ENCODE results near the gene NAV3. TPM values are rescaled to one million over a fixed set of nuclear protein-coding genes. Genes with fewer than 3 reads are reported as not detected.

Gene NAV3
- total RNA-seq, 1 experiment from 2014 or later, result 3.4 TPM

DNA sequence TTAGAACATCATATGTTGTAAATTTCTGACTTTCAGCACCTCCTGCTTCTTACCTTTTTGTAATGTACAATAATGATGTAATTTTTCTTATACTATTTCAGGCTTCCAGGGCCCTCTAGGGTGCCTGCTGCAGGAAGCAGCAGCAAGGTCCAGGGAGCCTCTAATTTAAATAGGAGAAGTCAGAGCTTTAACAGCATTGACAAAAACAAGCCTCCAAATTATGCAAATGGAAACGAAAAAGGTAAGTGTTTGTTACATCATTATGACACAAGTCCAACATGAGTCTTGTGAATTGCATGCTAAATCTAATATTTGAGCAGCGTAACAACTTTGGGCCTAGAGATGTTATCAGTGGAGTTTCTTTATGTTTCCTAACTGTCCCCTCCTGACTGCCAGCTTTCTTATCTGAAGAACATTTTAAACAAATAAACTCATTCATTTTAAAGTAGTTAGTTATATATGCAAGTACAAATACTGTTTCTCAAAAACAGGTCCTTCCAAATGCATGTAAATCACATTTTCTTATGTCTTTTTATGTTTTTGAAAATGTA is 167.6 kb downstream of the NAV3 start:
- H3K27me3 ChIP-seq (ENCODE audit: low read length), result no peaks in the 10 kb centered on the region
- no peaks in the 10 kb centered on the region for H3K9me2 ChIP-seq (replicated peaks; ENCODE audit: insufficient read depth, low read length)
- DNase-seq, result peak; percentile 75
- H3K36me3 ChIP-seq (ENCODE audit: insufficient read depth, low read length), result no peaks in the 10 kb centered on the region
- peak overlapping the region; percentile 85 for H3K27ac ChIP-seq (ENCODE audit: low read length)
- 0 out of 2 replicates have a peak overlapping the region, but pooled peaks have one; percentile 6 for H3K9ac ChIP-seq (ENCODE audit: low read length)
- 0 out of 2 replicates have a peak overlapping the region, but pooled peaks have one; percentile 0 for H3K4me3 ChIP-seq (ENCODE audit: low read length)
- H2AFZ ChIP-seq (ENCODE audit: low read length), result peak overlapping the region; percentile 95
- peaks cover 35% of the 10 kb centered on the region for H3K4me1 ChIP-seq (ENCODE audit: low read length)
- H4K20me1 ChIP-seq (ENCODE audit: insufficient read depth, low read depth, low read length), result no peaks in the 10 kb centered on the region
- H3K79me2 ChIP-seq (ENCODE audit: low read length), result no peaks in the 10 kb centered on the region
- H3K4me2 ChIP-seq (ENCODE audit: low read depth, low read length, poor library complexity, severe bottlenecking), result peak overlapping the region; percentile 63
- H3K9me3 ChIP-seq (ENCODE audit: low read length), result no peaks in the 10 kb centered on the region

DNA sequence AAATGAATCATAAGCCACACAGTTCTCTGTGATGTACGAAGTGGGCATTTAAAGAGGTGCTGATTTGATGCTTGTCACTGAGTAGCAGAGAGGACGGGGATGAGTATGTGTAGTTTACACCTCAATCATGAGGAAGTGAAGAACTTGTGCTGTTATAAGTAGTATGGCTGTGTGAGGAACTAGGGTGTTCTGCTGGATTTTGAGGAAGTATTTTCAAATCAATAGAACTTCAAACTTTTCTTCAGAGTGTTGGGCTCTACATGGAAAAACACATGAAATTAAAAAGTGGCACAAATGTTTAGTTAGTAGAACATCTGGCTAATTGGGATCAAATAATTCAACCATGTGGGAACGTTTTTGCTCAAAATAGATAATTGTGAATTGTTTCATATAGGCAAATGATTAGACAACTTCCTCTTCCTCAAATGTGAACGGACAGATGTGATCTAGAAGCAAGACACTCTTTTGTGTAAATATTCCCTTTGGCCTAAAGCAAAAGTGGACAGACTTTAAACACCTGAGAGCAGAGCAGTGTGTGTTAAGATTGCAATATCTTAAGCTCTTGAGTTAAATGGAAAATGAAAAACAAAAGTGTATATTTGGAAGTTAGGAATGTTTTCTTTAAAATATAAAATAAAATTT is 168.5 kb downstream of the NAV3 start:
- no peaks in the 10 kb centered on the region for H3K9me3 ChIP-seq (ENCODE audit: low read length)
- peak overlapping the region; percentile 63 for H3K4me2 ChIP-seq (ENCODE audit: low read depth, low read length, poor library complexity, severe bottlenecking)
- no peaks in the 10 kb centered on the region for H4K20me1 ChIP-seq (ENCODE audit: insufficient read depth, low read depth, low read length)
- peak overlapping the region; percentile 85 for H3K27ac ChIP-seq (ENCODE audit: low read length)
- H3K4me1 ChIP-seq (ENCODE audit: low read length), result peaks cover 35% of the 10 kb centered on the region
- H2AFZ ChIP-seq (ENCODE audit: low read length), result peak overlapping the region; percentile 95
- no peaks in the 10 kb centered on the region for H3K9me2 ChIP-seq (replicated peaks; ENCODE audit: insufficient read depth, low read length)
- DNase-seq, result peak; percentile 86
- no peaks in the 10 kb centered on the region for H3K27me3 ChIP-seq (ENCODE audit: low read length)
- H3K79me2 ChIP-seq (ENCODE audit: low read length), result no peaks in the 10 kb centered on the region
- H3K36me3 ChIP-seq (ENCODE audit: insufficient read depth, low read length), result no peaks in the 10 kb centered on the region
- peak overlapping the region; percentile 6 for H3K9ac ChIP-seq (ENCODE audit: low read length)
- peak overlapping the region; percentile 0; the same call in 1 of the 2 replicates for H3K4me3 ChIP-seq (ENCODE audit: low read length)

DNA sequence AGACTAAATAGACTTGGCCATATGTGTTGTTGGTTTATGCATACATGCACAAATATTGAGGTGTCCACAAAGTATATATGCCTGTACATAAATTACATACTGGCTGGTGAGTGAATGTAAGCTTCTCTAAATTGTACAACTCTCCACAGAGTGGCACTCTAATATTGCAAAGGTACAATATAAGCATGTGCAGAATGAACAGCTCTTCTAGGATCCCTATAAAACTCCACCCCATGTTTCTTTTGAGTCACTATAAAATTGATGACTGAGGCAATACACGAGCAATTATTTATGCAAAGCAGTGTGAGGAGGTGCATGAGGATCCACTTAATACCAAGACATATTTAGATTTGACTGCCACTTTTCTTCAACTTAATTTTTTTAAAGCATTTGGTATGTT is 172.2 kb downstream of the NAV3 start:
- H3K9me3 ChIP-seq (ENCODE audit: low read length), result no peaks in the 10 kb centered on the region
- H3K27ac ChIP-seq (ENCODE audit: low read length), result no peak overlapping the region
- DNase-seq, result no peak
- no peaks in the 10 kb centered on the region for H3K36me3 ChIP-seq (ENCODE audit: insufficient read depth, low read length)
- H3K27me3 ChIP-seq (ENCODE audit: low read length), result no peaks in the 10 kb centered on the region
- H3K4me1 ChIP-seq (ENCODE audit: low read length), result peaks cover 22% of the 10 kb centered on the region
- no peak overlapping the region for H2AFZ ChIP-seq (ENCODE audit: low read length)
- H3K79me2 ChIP-seq (ENCODE audit: low read length), result no peaks in the 10 kb centered on the region
- H4K20me1 ChIP-seq (ENCODE audit: insufficient read depth, low read depth, low read length), result no peaks in the 10 kb centered on the region
- H3K9ac ChIP-seq (ENCODE audit: low read length), result no peak overlapping the region
- H3K4me2 ChIP-seq (ENCODE audit: low read depth, low read length, poor library complexity, severe bottlenecking), result no peak overlapping the region
- no peak overlapping the region for H3K4me3 ChIP-seq (ENCODE audit: low read length)
- no peaks in the 10 kb centered on the region for H3K9me2 ChIP-seq (replicated peaks; ENCODE audit: insufficient read depth, low read length)

DNA sequence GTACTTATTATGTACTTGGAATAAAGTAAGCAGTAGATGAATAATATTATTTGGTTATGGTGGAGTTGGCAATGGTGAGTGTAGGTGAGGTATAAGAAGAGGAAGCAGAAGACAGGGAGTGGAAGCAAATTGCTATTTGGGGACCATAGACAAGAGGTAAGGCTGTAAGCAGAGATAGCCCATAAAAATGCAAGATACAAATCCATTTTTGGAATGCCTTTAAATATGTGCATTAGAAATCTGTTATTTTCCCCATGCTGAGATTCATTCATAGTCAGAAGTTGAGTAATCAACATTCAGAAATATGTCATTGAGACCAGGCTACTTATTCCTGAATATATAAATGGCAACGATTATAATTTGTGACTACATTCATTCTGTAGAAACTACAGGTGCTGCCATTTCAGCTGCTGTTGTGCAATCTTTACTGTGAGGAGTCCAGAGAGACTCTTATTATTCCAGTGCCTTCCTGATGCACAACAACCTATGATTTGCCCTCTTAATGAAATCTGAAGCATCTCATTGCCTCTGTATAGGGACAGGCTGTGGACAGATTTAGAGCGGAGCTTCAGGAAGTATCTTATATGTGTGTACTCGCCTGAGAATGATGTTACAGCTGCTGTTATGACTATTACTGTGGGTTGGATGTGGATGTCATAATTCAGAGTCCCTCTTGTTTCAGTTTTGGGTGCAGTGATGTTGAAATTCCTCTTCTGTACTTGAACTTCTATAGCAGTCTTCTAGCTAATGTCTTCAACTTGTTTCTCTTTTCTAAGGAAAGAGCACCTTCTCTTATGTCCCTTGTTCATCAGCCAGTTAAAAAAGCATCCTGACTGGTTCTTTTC is 173.8 kb downstream of the NAV3 start:
- no peaks in the 10 kb centered on the region for H3K9me2 ChIP-seq (replicated peaks; ENCODE audit: insufficient read depth, low read length)
- no peak overlapping the region for H3K4me2 ChIP-seq (ENCODE audit: low read depth, low read length, poor library complexity, severe bottlenecking)
- no peaks in the 10 kb centered on the region for H3K9me3 ChIP-seq (ENCODE audit: low read length)
- H3K27ac ChIP-seq (ENCODE audit: low read length), result no peak overlapping the region
- H3K27me3 ChIP-seq (ENCODE audit: low read length), result no peaks in the 10 kb centered on the region
- H3K4me3 ChIP-seq (ENCODE audit: low read length), result no peak overlapping the region
- peaks cover 13% of the 10 kb centered on the region for H3K4me1 ChIP-seq (ENCODE audit: low read length)
- no peak for DNase-seq
- no peaks in the 10 kb centered on the region for H3K36me3 ChIP-seq (ENCODE audit: insufficient read depth, low read length)
- no peak overlapping the region for H3K9ac ChIP-seq (ENCODE audit: low read length)
- no peaks in the 10 kb centered on the region for H3K79me2 ChIP-seq (ENCODE audit: low read length)
- H2AFZ ChIP-seq (ENCODE audit: low read length), result no peak overlapping the region
- no peaks in the 10 kb centered on the region for H4K20me1 ChIP-seq (ENCODE audit: insufficient read depth, low read depth, low read length)

- Histone ChIP-seq H2AFZ (ENCODE audit: low read length) (no peak overlapping the region), H3K9me2 (replicated peaks; ENCODE audit: insufficient read depth, low read length) (no peaks in the 10 kb centered on the region), H3K9me3 (ENCODE audit: low read length) (no peaks in the 10 kb centered on the region), H3K27ac (ENCODE audit: low read length) (no peak overlapping the region), H3K9ac (ENCODE audit: low read length) (no peak overlapping the region), H3K79me2 (ENCODE audit: low read length) (no peaks in the 10 kb centered on the region), H3K4me1 (ENCODE audit: low read length) (peaks cover 7% of the 10 kb centered on the region), H3K36me3 (ENCODE audit: insufficient read depth, low read length) (no peaks in the 10 kb centered on the region), H4K20me1 (ENCODE audit: insufficient read depth, low read depth, low read length) (no peaks in the 10 kb centered on the region), H3K4me2 (ENCODE audit: low read depth, low read length, poor library complexity, severe bottlenecking) (no peak overlapping the region), H3K27me3 (ENCODE audit: low read length) (no peaks in the 10 kb centered on the region), H3K4me3 (ENCODE audit: low read length) (no peak overlapping the region)
- no peak for DNase-seq
These were observed 174.4 kb downstream of the NAV3 start for GRCh38 chr12:78005094-78005492.

DNA sequence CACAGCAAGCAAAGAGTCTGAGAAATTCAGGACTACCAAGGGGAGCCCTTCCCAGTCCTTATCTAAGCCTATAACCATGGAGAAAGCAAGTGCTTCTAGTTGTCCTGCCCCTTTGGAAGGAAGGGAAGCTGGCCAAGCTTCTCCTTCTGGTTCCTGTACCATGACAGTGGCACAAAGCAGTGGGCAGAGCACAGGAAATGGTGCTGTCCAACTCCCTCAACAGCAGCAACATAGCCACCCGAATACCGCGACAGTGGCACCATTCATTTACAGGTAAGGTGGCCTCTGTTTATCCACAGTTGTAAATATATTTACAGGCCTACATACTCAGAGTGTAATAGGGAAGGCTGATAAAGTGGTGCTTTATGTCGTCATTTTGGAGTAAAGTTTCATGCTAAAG is 176.5 kb downstream of the NAV3 start:
- peaks cover 7% of the 10 kb centered on the region for H3K4me1 ChIP-seq (ENCODE audit: low read length)

DNA sequence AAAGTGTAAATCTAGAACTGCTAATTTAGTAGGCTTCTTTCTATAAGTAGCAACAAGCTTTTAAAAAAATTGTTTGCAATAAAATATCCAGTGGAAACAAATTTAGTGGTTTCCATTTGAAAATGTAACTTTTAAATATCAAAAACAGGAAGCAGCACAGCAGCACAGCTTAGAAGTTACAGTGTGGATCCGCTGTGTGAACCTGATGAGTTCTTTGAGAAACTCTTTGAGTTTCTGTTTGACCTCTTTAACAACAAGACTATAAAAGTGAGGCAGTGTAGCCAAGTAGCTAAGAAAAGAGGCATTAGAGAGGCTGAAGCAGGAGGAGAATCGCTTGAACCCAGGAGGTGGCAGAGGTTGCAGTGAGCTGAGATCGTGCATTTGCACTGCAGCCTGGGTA is 178.3 kb downstream of the NAV3 start:
- Histone ChIP-seq H3K27me3 (ENCODE audit: low read length) (no peaks in the 10 kb centered on the region), H3K9ac (ENCODE audit: low read length) (peak overlapping the region; percentile 39), H3K4me3 (ENCODE audit: low read length) (peak overlapping the region; percentile 28), H3K4me2 (ENCODE audit: low read depth, low read length, poor library complexity, severe bottlenecking) (peak overlapping the region; percentile 51), H3K79me2 (ENCODE audit: low read length) (no peaks in the 10 kb centered on the region), H3K27ac (ENCODE audit: low read length) (no peak overlapping the region), H3K9me2 (replicated peaks; ENCODE audit: insufficient read depth, low read length) (no peaks in the 10 kb centered on the region), H3K9me3 (ENCODE audit: low read length) (no peaks in the 10 kb centered on the region), H3K36me3 (ENCODE audit: insufficient read depth, low read length) (no peaks in the 10 kb centered on the region), H3K4me1 (ENCODE audit: low read length) (peaks cover 7% of the 10 kb centered on the region), H4K20me1 (ENCODE audit: insufficient read depth, low read depth, low read length) (no peaks in the 10 kb centered on the region), H2AFZ (ENCODE audit: low read length) (peak overlapping the region; percentile 85; the same call in 1 of the 2 replicates)
- DNase-seq, result no peak

More for the DNA sequence above, 176.5 kb downstream of the NAV3 start:
- Histone ChIP-seq H3K27ac (ENCODE audit: low read length) (no peak overlapping the region), H4K20me1 (ENCODE audit: insufficient read depth, low read depth, low read length) (no peaks in the 10 kb centered on the region), H3K36me3 (ENCODE audit: insufficient read depth, low read length) (no peaks in the 10 kb centered on the region), H3K9ac (ENCODE audit: low read length) (no peak overlapping the region), H3K4me2 (ENCODE audit: low read depth, low read length, poor library complexity, severe bottlenecking) (no peak overlapping the region), H2AFZ (ENCODE audit: low read length) (no peak overlapping the region), H3K9me3 (ENCODE audit: low read length) (no peaks in the 10 kb centered on the region), H3K79me2 (ENCODE audit: low read length) (no peaks in the 10 kb centered on the region), H3K9me2 (replicated peaks; ENCODE audit: insufficient read depth, low read length) (no peaks in the 10 kb centered on the region), H3K27me3 (ENCODE audit: low read length) (no peaks in the 10 kb centered on the region), H3K4me3 (ENCODE audit: low read length) (no peak overlapping the region)
- no peak for DNase-seq
